Neural progenitor cell (in vitro differentiated cells): Measurements from ENCODE around the gene PTRH1. TPM values are rescaled to one million over a fixed set of nuclear protein-coding genes. Genes with fewer than 3 reads are reported as not detected.

Experiments used
- DNase-seq: peaks from one replicate; pipeline ENCODE4 v3.0.0-alpha.2; 2016; ENCODE audit warnings: low spot score
- H2AFZ ChIP-seq: fragments of 200-600 bp; sonication (generic); replicated peaks from 2 replicates; pipeline ENCODE4 v1.6.1; 2016; ENCODE audit warnings: antibody characterized with exemption
- H3F3A ChIP-seq: fragments of 200-600 bp; sonication (generic); 2 replicates; pipeline ENCODE4 v1.6.1; 2016; ENCODE audit warnings: antibody characterized with exemption, low read depth
- H3K27ac ChIP-seq: fragments of 200-600 bp; sonication (generic); 2 replicates; pipeline ENCODE4 v1.5.1; 2016; ENCODE audit warnings: mild to moderate bottlenecking
- H3K27me3 ChIP-seq: fragments of 200-600 bp; sonication (generic); 2 replicates; pipeline ENCODE4 v1.6.1; 2016; ENCODE audit warnings: mild to moderate bottlenecking, moderate library complexity
- H3K36me3 ChIP-seq: fragments of 200-600 bp; sonication (generic); 2 replicates; pipeline ENCODE4 v1.5.1; 2016
- H3K4me1 ChIP-seq: fragments of 200-600 bp; sonication (generic); 2 replicates; pipeline ENCODE4 v1.6.1; 2016; ENCODE audit warnings: mixed run types
- H3K4me2 ChIP-seq: fragments of 200-600 bp; sonication (generic); 2 replicates; pipeline ENCODE4 v1.6.1; 2016
- H3K4me3 ChIP-seq: fragments of 200-600 bp; sonication (generic); 2 replicates; pipeline ENCODE4 v1.5.1; 2016
- H3K79me2 ChIP-seq: fragments of 200-600 bp; sonication (generic); 2 replicates; pipeline ENCODE4 v1.6.1; 2016; ENCODE audit warnings: low read depth
- H3K9ac ChIP-seq: fragments of 200-600 bp; sonication (generic); 2 replicates; pipeline ENCODE4 v1.6.1; 2016
- H3K9me3 ChIP-seq: fragments of 200-600 bp; sonication (generic); 2 replicates; pipeline ENCODE4 v1.5.1; 2016; ENCODE audit warnings: low read depth
- H4K20me1 ChIP-seq: fragments of 200-600 bp; sonication (generic); 2 replicates; pipeline ENCODE4 v1.6.1; 2016; ENCODE audit warnings: low read depth
- H3K27ac Mint-ChIP-seq: 3 replicates; pipeline ENCODE4 v1.8.0; 2021; ENCODE audit warnings: mixed read lengths
- H3K27me3 Mint-ChIP-seq: 2 replicates; pipeline ENCODE4 v1.8.0; 2022; ENCODE audit warnings: low read depth, mild to moderate bottlenecking, inconsistent platforms, moderate library complexity, mixed read lengths; ENCODE audit not compliant: insufficient read depth
- H3K36me3 Mint-ChIP-seq: 3 replicates; pipeline ENCODE4 v1.8.0; 2021; ENCODE audit warnings: mixed read lengths
- H3K4me1 Mint-ChIP-seq: 3 replicates; pipeline ENCODE4 v1.8.0; 2021; ENCODE audit warnings: mixed read lengths
- H3K4me3 Mint-ChIP-seq: 3 replicates; pipeline ENCODE4 v1.8.0; 2021; ENCODE audit warnings: mild to moderate bottlenecking, moderate library complexity, mixed read lengths
- H3K9me3 Mint-ChIP-seq: 3 replicates; pipeline ENCODE4 v1.8.0; 2020; ENCODE audit warnings: mixed read lengths
- CTCF ChIP-seq: fragments of 200-600 bp; sonication (generic); IDR thresholded peaks from 2 replicates; pipeline ENCODE4 v1.5.1; 2017; ENCODE audit warnings: antibody characterized with exemption, mild to moderate bottlenecking
- EZH2 ChIP-seq: fragments of 200-600 bp; sonication (generic); IDR thresholded peaks from 2 replicates; pipeline ENCODE4 v1.6.1; 2017; ENCODE audit warnings: antibody characterized with exemption, mild to moderate bottlenecking, moderate library complexity
- EZH2phosphoT487 ChIP-seq: fragments of 200-600 bp; sonication (generic); IDR thresholded peaks from 2 replicates; pipeline ENCODE4 v1.6.1; 2017; ENCODE audit warnings: antibody characterized with exemption
- total RNA-seq: library from RNA; depleted of rRNA; stranded (reverse); fragments of >200 nt; gene quantifications from 2 replicates; pipeline ENCODE4 v1.2.3, GENCODE V29; 2015; ENCODE audit warnings: low replicate concordance

The PTRH1 gene
- total RNA-seq, 1 donor from 2014 or later, result 1.3 TPM

- TF ChIP-seq CTCF (no peak), EZH2 (no peak), EZH2phosphoT487 (no peak)
- H3K4me1 Mint-ChIP-seq, result peaks cover 29% of the 10 kb centered on the region
- peaks cover 6% of the 10 kb centered on the region for H3K27me3 Mint-ChIP-seq
- H3K4me3 Mint-ChIP-seq, result peak overlapping the region; percentile 52
- H2AFZ ChIP-seq, result no peak overlapping the region
- no peaks in the 10 kb centered on the region for H3K79me2 ChIP-seq
- no peak overlapping the region for H3K9ac ChIP-seq
- no peaks in the 10 kb centered on the region for H3F3A ChIP-seq
- no peak overlapping the region for H3K27ac ChIP-seq
- no peaks in the 10 kb centered on the region for H3K36me3 ChIP-seq
- peaks cover 15% of the 10 kb centered on the region for H3K27me3 ChIP-seq
- peak overlapping the region; percentile 75 for H3K27ac Mint-ChIP-seq
- H3K4me1 ChIP-seq, result peaks cover 20% of the 10 kb centered on the region
- no peaks in the 10 kb centered on the region for H4K20me1 ChIP-seq
- H3K9me3 ChIP-seq, result no peaks in the 10 kb centered on the region
- no peak for DNase-seq
- no peak overlapping the region for H3K4me2 ChIP-seq
- no peak overlapping the region for H3K4me3 ChIP-seq
- no peaks in the 10 kb centered on the region for H3K36me3 Mint-ChIP-seq
- peaks cover 3% of the 10 kb centered on the region for H3K9me3 Mint-ChIP-seq
These were observed 5.2 kb downstream of the PTRH1 start for GRCh38 chr9:127710204-127710783.

- Mint-ChIP-seq H3K27ac (no peak overlapping the region), H3K4me3 (no peak overlapping the region), H3K9me3 (peaks cover 3% of the 10 kb centered on the region), H3K27me3 (peaks cover 3% of the 10 kb centered on the region), H3K4me1 (peaks cover 32% of the 10 kb centered on the region), H3K36me3 (no peaks in the 10 kb centered on the region)
- H3K27ac ChIP-seq, result no peak overlapping the region
- no peaks in the 10 kb centered on the region for H4K20me1 ChIP-seq
- no peak overlapping the region for H3K9ac ChIP-seq
- no peaks in the 10 kb centered on the region for H3K9me3 ChIP-seq
- no peak overlapping the region for H3K4me3 ChIP-seq
- H2AFZ ChIP-seq, result no peak overlapping the region
- no peak for DNase-seq
- TF ChIP-seq EZH2 (no peak), EZH2phosphoT487 (no peak), CTCF (no peak)
- no peaks in the 10 kb centered on the region for H3K79me2 ChIP-seq
- H3K4me2 ChIP-seq, result no peak overlapping the region
- peaks cover 22% of the 10 kb centered on the region for H3K4me1 ChIP-seq
- peaks cover 4% of the 10 kb centered on the region for H3K27me3 ChIP-seq
- H3K36me3 ChIP-seq, result no peaks in the 10 kb centered on the region
- H3F3A ChIP-seq, result no peaks in the 10 kb centered on the region
These were observed 6.4 kb downstream of the PTRH1 start for GRCh38 chr9:127708952-127709587.

GRCh38 chr9:127707766-127708165 lies 7.7 kb downstream of the PTRH1 start:
- H3K27ac ChIP-seq, result no peak overlapping the region
- no peaks in the 10 kb centered on the region for H3K79me2 ChIP-seq
- no peak overlapping the region for H3K4me3 ChIP-seq
- peak overlapping the region; percentile 50 for H3K4me3 Mint-ChIP-seq
- H3K36me3 Mint-ChIP-seq, result no peaks in the 10 kb centered on the region
- no peaks in the 10 kb centered on the region for H4K20me1 ChIP-seq
- peaks cover 32% of the 10 kb centered on the region for H3K4me1 Mint-ChIP-seq
- H3K4me2 ChIP-seq, result no peak overlapping the region
- no peaks in the 10 kb centered on the region for H3K27me3 ChIP-seq
- peaks cover 3% of the 10 kb centered on the region for H3K9me3 Mint-ChIP-seq
- TF ChIP-seq EZH2 (no peak), EZH2phosphoT487 (no peak), CTCF (no peak)
- no peaks in the 10 kb centered on the region for H3F3A ChIP-seq
- no peak overlapping the region for H3K27ac Mint-ChIP-seq
- no peak overlapping the region for H3K9ac ChIP-seq
- no peaks in the 10 kb centered on the region for H3K36me3 ChIP-seq
- DNase-seq, result no peak
- peaks cover 22% of the 10 kb centered on the region for H3K4me1 ChIP-seq
- no peaks in the 10 kb centered on the region for H3K9me3 ChIP-seq
- no peaks in the 10 kb centered on the region for H3K27me3 Mint-ChIP-seq
- no peak overlapping the region for H2AFZ ChIP-seq
